ENCODE results near the gene TMEM107. TPM values are rescaled to one million over a fixed set of nuclear protein-coding genes. Genes with fewer than 3 reads are reported as not detected.
A peak's percentile ranks its signal among the peaks of the same experiment; 100 is the strongest.

TMEM107 gene
- total and polyA plus RNA-seq, 5 donors: 7.1 to 11.4 (median 8.2) TPM

GRCh38 chr17:8140065-8141029, 35.8 kb downstream of the TMEM107 start:
- Histone ChIP-seq H3K4me1 (ENCODE audit: control insufficient read depth, insufficient read depth, low read length) (no peaks in the 10 kb centered on the region), H3K9me3 (ENCODE audit: control insufficient read depth, low read length) (no peaks in the 10 kb centered on the region), H3K27ac (ENCODE audit: low read length) (no peak overlapping the region), H3K4me3 (ENCODE audit: low read length) (no peak overlapping the region), H3K27me3 (ENCODE audit: control insufficient read depth, insufficient read depth) (no peaks in the 10 kb centered on the region)
- intact Hi-C loops (cut with DNase I): loop anchor here in 1 of 4 donors (10.0 kb wide), 1 partner anchor 296 kb away; no protein-coding TSS in a partner anchor
- ATAC-seq (peak; percentile 3), DNase-seq (peak in 2 of 3 donors; percentile 64 to 65)
- 69% methylated on average over 18 of the region's 18 CpGs for WGBS

DNA sequence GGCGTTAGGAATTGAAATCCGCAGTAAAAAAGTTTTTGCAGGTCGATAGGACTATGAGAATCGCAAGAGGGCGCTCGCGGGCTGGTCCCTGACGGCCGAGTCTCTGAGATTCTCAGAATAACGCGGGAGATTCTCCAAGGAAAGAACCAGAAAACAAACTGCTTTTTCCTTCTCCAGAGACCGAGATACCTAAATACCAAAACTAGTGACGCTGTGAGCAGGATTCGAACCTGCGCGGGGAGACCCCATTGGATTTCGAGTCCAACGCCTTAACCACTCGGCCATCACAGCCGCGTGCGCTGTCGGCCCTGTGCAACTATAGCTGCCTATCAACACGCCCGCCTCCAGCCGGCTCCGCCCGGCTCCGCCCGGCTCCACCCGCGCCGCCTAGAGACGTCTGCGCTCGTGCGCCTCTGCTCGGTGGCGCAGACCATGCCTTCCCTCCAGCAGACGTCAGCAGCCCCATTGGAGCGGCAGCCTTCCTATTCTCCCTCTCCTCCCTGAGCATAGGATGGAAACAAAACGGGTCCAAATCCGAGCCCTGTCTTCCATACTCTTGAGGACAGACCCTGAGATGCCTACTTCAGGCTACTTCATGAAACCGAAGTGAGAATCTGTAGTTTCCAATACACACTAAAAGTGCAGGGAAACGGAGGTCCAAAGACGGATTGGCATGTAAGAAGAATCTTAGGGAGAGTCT, 37.4 kb downstream of the TMEM107 start:
- Histone ChIP-seq H3K9me3 (ENCODE audit: control insufficient read depth, low read length) (no peaks in the 10 kb centered on the region), H3K27me3 (ENCODE audit: control insufficient read depth, insufficient read depth) (no peaks in the 10 kb centered on the region), H3K27ac (ENCODE audit: low read length) (peak overlapping the region; percentile 87), H3K4me3 (ENCODE audit: low read length) (no peak overlapping the region), H3K4me1 (ENCODE audit: control insufficient read depth, insufficient read depth, low read length) (no peaks in the 10 kb centered on the region)
- intact Hi-C loops (cut with DNase I): no loop called here
- 1% methylated on average over 46 of the region's 46 CpGs for WGBS
- ATAC-seq (peak; percentile 93), DNase-seq (peak; percentile 93 to 98 (median 98))

GRCh38 chr17:8138374-8138671, 37.9 kb downstream of the TMEM107 start:
- intact Hi-C loops (cut with DNase I): no loop called here
- DNase-seq: no peak
- no peaks in the 10 kb centered on the region for H3K9me3 ChIP-seq (ENCODE audit: control insufficient read depth, low read length)
- H3K4me3 ChIP-seq (ENCODE audit: low read length): no peak overlapping the region
- H3K27ac ChIP-seq (ENCODE audit: low read length): peak overlapping the region; percentile 49
- ATAC-seq: no peak
- H3K4me1 ChIP-seq (ENCODE audit: control insufficient read depth, insufficient read depth, low read length): no peaks in the 10 kb centered on the region
- 2% methylated on average over 7 of the region's 7 CpGs for WGBS
- H3K27me3 ChIP-seq (ENCODE audit: control insufficient read depth, insufficient read depth): no peaks in the 10 kb centered on the region

DNA sequence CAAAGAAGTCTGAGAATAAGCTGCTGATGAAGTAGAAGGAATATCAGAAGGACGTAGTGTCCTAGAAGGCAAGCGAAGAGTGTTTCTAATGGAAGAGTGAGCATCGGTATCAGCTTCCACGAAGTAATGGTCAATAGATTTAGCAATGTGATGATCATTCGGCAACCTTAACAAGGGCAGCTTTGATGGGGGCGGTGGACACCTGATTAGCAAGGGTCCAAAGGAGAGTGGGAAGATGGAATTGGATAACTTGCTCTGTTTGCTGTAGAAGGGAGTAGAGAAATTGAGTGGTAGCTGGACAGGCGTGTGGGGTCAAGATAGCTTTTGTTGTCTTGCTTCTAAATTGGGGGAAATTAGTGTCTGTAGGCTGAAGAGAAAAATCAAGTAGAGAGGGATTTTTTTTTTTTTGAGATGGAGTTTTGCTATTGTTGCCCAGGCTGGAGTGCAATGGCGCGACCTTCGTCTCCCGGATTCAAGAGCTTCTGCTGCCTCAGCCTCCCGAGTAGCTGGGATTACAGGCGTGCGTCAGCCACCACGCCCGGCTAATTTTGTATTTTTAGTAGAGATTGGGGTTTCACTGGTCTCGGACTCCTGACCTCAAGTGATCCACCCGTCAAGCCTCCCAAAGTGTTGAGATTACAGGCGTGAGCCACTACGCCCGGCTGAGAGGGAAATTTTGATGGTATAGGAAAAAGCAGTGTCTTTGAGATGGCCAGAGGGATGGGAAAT, 38.4 kb downstream of the TMEM107 start:
- WGBS: 40% methylated on average over 21 of the region's 21 CpGs
- Histone ChIP-seq H3K4me3 (ENCODE audit: low read length) (no peak overlapping the region), H3K4me1 (ENCODE audit: control insufficient read depth, insufficient read depth, low read length) (no peaks in the 10 kb centered on the region), H3K27me3 (ENCODE audit: control insufficient read depth, insufficient read depth) (no peaks in the 10 kb centered on the region), H3K9me3 (ENCODE audit: control insufficient read depth, low read length) (no peaks in the 10 kb centered on the region), H3K27ac (ENCODE audit: low read length) (peak overlapping the region; percentile 49)
- DNase-seq (peak in 2 of 3 donors; percentile 28 to 54), ATAC-seq (no peak)
- intact Hi-C loops (cut with DNase I): no loop called here

- Histone ChIP-seq H3K9me3 (ENCODE audit: control insufficient read depth, low read length) (no peaks in the 10 kb centered on the region), H3K27ac (ENCODE audit: low read length) (no peak overlapping the region), H3K4me3 (ENCODE audit: low read length) (no peak overlapping the region), H3K4me1 (ENCODE audit: control insufficient read depth, insufficient read depth, low read length) (no peaks in the 10 kb centered on the region), H3K27me3 (ENCODE audit: control insufficient read depth, insufficient read depth) (no peaks in the 10 kb centered on the region)
- intact Hi-C loops (cut with DNase I): no loop called here
- WGBS: 86% methylated on average over 4 of the region's 4 CpGs
- DNase-seq (no peak), ATAC-seq (no peak)
These were observed 42.2 kb downstream of the TMEM107 start for GRCh38 chr17:8133941-8134340.

DNA sequence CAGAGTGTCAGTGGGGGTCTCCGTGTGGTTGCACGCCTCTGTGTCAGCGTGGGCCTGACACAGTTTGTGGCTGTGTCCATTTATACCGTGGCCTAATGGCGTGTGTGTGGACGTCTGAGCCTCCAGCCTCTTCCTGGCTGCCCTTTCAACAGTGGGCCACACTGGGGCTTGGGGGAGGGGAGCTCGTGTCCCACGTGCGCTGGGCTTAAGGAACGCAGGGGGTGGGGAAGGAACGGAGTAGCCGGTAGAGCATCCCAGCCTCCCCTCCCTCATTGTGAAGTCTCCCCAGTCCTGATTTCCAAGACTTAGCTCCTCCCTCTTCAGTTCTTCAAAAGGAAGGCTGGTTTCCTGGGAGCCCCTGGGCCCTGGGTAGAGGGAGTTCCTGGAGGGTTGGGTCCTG, 42.8 kb downstream of the TMEM107 start:
- intact Hi-C loops (cut with DNase I): no loop called here
- Histone ChIP-seq H3K27ac (ENCODE audit: low read length) (no peak overlapping the region), H3K9me3 (ENCODE audit: control insufficient read depth, low read length) (no peaks in the 10 kb centered on the region), H3K27me3 (ENCODE audit: control insufficient read depth, insufficient read depth) (no peaks in the 10 kb centered on the region), H3K4me3 (ENCODE audit: low read length) (no peak overlapping the region), H3K4me1 (ENCODE audit: control insufficient read depth, insufficient read depth, low read length) (no peaks in the 10 kb centered on the region)
- 70% methylated on average over 12 of the region's 12 CpGs for WGBS
- DNase-seq (peak in 1 of 3 donors; percentile 34), ATAC-seq (no peak)

DNA sequence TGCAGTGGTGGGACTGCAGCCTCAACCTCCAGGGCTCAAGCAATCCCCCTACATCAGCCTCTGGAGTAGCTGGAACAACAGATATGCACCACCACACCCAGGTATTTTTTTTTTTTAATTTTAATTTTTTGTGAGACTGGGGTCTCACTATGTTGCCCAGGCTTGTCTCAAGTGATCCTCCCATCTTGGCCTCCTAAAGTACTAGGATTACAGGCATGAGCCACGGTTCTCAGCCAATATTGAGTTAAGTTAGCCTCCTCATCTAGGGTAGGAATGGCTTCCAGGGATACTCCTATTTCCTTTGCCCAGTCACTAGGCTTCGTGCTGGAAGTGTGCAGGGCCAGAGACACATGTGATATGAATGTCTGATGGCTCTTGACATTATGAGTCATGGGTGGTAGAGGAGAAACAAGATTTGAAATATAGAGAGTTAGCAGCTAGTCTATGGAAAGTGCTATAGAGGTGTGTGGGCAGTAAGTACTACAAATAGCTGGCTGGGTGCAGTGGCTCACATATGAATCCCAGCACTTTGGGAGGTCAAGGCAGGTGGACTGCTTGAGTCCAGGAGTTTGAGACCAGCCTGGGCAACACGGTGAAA, 44.2 kb downstream of the TMEM107 start:
- intact Hi-C loops (cut with DNase I): no loop called here
- no peak for DNase-seq

GRCh38 chr17:8128125-8128784, 47.9 kb downstream of the TMEM107 start:
- 84% methylated on average over 14 of the region's 14 CpGs for WGBS
- intact Hi-C loops (cut with DNase I): loop anchor here (10.0 kb wide), 3 partner anchors 47 to 97 kb away; partner anchors contain the start of gene TMEM107 (in 1 of the 4)
- ATAC-seq (no peak), DNase-seq (peak in 1 of 3 donors; percentile 28)
- Histone ChIP-seq H3K4me3 (ENCODE audit: low read length) (no peak overlapping the region), H3K9me3 (ENCODE audit: control insufficient read depth, low read length) (no peaks in the 10 kb centered on the region), H3K4me1 (ENCODE audit: control insufficient read depth, insufficient read depth, low read length) (peaks cover 5% of the 10 kb centered on the region), H3K27me3 (ENCODE audit: control insufficient read depth, insufficient read depth) (no peaks in the 10 kb centered on the region), H3K27ac (ENCODE audit: low read length) (no peak overlapping the region)

More for the DNA sequence above, 44.2 kb downstream of the TMEM107 start:
- Histone ChIP-seq H3K4me3 (ENCODE audit: low read length) (no peak overlapping the region), H3K27ac (ENCODE audit: low read length) (no peak overlapping the region), H3K4me1 (ENCODE audit: control insufficient read depth, insufficient read depth, low read length) (no peaks in the 10 kb centered on the region), H3K27me3 (ENCODE audit: control insufficient read depth, insufficient read depth) (no peaks in the 10 kb centered on the region), H3K9me3 (ENCODE audit: control insufficient read depth, low read length) (no peaks in the 10 kb centered on the region)
- ATAC-seq: no peak
- WGBS: 54% methylated on average over 3 of the region's 3 CpGs

GRCh38 chr17:8126491-8127066, 49.6 kb downstream of the TMEM107 start:
- no peaks in the 10 kb centered on the region for H3K27me3 ChIP-seq (ENCODE audit: control insufficient read depth, insufficient read depth)

More at GRCh38 chr17:8126491-8127066, 49.6 kb downstream of the TMEM107 start:
- H3K4me3 ChIP-seq (ENCODE audit: low read length): peak overlapping the region; percentile 94
- WGBS: under 1% methylated on average over 44 of the region's 45 CpGs
- no peaks in the 10 kb centered on the region for H3K9me3 ChIP-seq (ENCODE audit: control insufficient read depth, low read length)
- H3K27ac ChIP-seq (ENCODE audit: low read length): peak overlapping the region; percentile 69
- H3K4me1 ChIP-seq (ENCODE audit: control insufficient read depth, insufficient read depth, low read length): peaks cover 5% of the 10 kb centered on the region
- DNase-seq: peak in 2 of 3 donors; percentile 74 to 77
- ATAC-seq: peak; percentile 43 to 66
- intact Hi-C loops (cut with DNase I): loop anchor here (10.0 kb wide), 3 partner anchors 48 to 98 kb away; partner anchors contain the start of gene TMEM107 (in 1 of the 4)
